ENCODE measurements around the gene NEURL1.

- TF ChIP-seq CTCF (IDR thresholded peaks at IDR 0.05; ENCODE audit: insufficient read depth, low read length, poor library complexity, severe bottlenecking) (no peak), EZH2phosphoT487 (conservative IDR thresholded peaks at IDR 0.05; ENCODE audit: low read length) (no peak)
Observed at GRCh38 chr10:103553743-103554487, 60.4 kb downstream of the NEURL1 start.
